GM23338 (cell line): ENCODE results near the gene GNLY.

Experiments
- CREB1 ChIP-seq: fragments of 250-450 bp; sonication (Bioruptor Pico); IDR thresholded peaks from 2 replicates; pipeline ENCODE4 v1.5.0; 2020; ENCODE audit warnings: low read depth, mild to moderate bottlenecking, moderate library complexity
- EZH2 ChIP-seq: fragments of 200-600 bp; sonication (generic); IDR thresholded peaks from one replicate; pipeline ENCODE4 v1.8.0; 2017; ENCODE audit warnings: antibody characterized with exemption, mild to moderate bottlenecking, low read depth; ENCODE audit not compliant: unreplicated experiment
- EZH2phosphoT487 ChIP-seq: fragments of 200-600 bp; sonication (generic); IDR thresholded peaks from one replicate; pipeline ENCODE4 v1.8.1; 2018; ENCODE audit warnings: antibody characterized with exemption; ENCODE audit not compliant: unreplicated experiment
- JUNB ChIP-seq: IDR thresholded peaks from one replicate; pipeline ENCODE4 v1.6.1; 2016; ENCODE audit warnings: antibody characterized with exemption; ENCODE audit not compliant: unreplicated experiment
- NANOG ChIP-seq: IDR thresholded peaks from 2 replicates; pipeline ENCODE4 v1.6.1; 2016; ENCODE audit warnings: antibody characterized with exemption, borderline replicate concordance
- POLR2AphosphoS5 ChIP-seq: IDR thresholded peaks from 2 replicates; pipeline ENCODE4 v1.6.1; 2016; ENCODE audit warnings: antibody characterized with exemption, low read depth
- STAT1 ChIP-seq: IDR thresholded peaks from one replicate; pipeline ENCODE4 v1.6.1; 2016; ENCODE audit warnings: antibody characterized with exemption; ENCODE audit not compliant: unreplicated experiment
- ZNF114 ChIP-seq: fragments of 250-450 bp; sonication (Bioruptor Pico); IDR thresholded peaks from 2 replicates; pipeline ENCODE4 v1.5.0; 2020; ENCODE audit warnings: mild to moderate bottlenecking, moderate library complexity
- ZNF331 ChIP-seq: fragments of 250-450 bp; sonication (Bioruptor Pico); IDR thresholded peaks from 2 replicates; pipeline ENCODE4 v1.5.0; 2020; ENCODE audit warnings: low read depth, mild to moderate bottlenecking, moderate library complexity
- TF ChIP-seq, protein P1 (sequence below), 2 experiments: fragments of 200-600 bp in 1 of 2; sonication (generic) in 1 of 2; conservative IDR thresholded peaks; 2 replicates each; pipeline versions ENCODE4 v1.5.1 to v1.6.1; 2016 to 2017; ENCODE audit warnings: antibody characterized with exemption in 2 of 2, low read depth in 2 of 2, mild to moderate bottlenecking in 2 of 2, moderate library complexity in 1 of 2
- TF ChIP-seq, protein P2 (sequence below): IDR thresholded peaks from one replicate; pipeline ENCODE4 v1.6.1; 2018; ENCODE audit warnings: antibody characterized with exemption; ENCODE audit not compliant: unreplicated experiment
- TF ChIP-seq, protein P3 (sequence below): IDR thresholded peaks from 2 replicates; pipeline ENCODE4 v1.6.1; 2016; ENCODE audit warnings: antibody characterized with exemption
- TF ChIP-seq, protein P4 (sequence below): fragments of 250-450 bp; sonication (Bioruptor Pico); IDR thresholded peaks from 2 replicates; pipeline ENCODE4 v1.5.0; 2020; ENCODE audit warnings: mild to moderate bottlenecking, moderate library complexity

DNA sequence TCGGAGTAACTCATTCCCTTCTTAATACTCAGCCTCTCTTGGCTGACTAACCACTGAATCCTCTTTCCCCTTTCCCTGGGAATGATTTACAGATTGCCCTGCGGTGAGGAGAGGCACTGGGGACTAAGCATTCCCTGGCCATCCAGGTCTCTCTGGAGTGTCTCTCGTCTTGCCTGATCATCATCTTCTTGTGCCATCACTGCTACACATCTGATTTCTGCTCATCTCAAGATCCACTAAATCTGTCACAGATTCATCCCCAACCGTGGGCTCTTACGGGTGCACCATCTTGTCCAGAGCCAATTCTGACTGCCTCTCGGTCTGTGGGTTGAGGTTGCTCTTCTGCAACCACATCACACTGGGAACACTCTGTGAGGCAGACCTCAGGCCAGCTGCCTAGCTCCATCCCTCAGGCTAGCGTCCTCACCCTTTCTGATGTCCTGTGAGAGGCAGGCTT is 38.2 kb upstream of the GNLY start:
- TF ChIP-seq, protein P1, sequence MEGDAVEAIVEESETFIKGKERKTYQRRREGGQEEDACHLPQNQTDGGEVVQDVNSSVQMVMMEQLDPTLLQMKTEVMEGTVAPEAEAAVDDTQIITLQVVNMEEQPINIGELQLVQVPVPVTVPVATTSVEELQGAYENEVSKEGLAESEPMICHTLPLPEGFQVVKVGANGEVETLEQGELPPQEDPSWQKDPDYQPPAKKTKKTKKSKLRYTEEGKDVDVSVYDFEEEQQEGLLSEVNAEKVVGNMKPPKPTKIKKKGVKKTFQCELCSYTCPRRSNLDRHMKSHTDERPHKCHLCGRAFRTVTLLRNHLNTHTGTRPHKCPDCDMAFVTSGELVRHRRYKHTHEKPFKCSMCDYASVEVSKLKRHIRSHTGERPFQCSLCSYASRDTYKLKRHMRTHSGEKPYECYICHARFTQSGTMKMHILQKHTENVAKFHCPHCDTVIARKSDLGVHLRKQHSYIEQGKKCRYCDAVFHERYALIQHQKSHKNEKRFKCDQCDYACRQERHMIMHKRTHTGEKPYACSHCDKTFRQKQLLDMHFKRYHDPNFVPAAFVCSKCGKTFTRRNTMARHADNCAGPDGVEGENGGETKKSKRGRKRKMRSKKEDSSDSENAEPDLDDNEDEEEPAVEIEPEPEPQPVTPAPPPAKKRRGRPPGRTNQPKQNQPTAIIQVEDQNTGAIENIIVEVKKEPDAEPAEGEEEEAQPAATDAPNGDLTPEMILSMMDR (conservative IDR thresholded peaks at IDR 0.05; ENCODE audit: low read depth in 2 of 2): no peak
- TF ChIP-seq EZH2 (no peak), CREB1 (no peak), POLR2AphosphoS5 (no peak), EZH2phosphoT487 (no peak), NANOG (no peak), JUNB (no peak), ZNF114 (CRISPR knock-in tag) (no peak), STAT1 (no peak), ZNF331 (CRISPR knock-in tag) (no peak)
- TF ChIP-seq, protein P2, sequence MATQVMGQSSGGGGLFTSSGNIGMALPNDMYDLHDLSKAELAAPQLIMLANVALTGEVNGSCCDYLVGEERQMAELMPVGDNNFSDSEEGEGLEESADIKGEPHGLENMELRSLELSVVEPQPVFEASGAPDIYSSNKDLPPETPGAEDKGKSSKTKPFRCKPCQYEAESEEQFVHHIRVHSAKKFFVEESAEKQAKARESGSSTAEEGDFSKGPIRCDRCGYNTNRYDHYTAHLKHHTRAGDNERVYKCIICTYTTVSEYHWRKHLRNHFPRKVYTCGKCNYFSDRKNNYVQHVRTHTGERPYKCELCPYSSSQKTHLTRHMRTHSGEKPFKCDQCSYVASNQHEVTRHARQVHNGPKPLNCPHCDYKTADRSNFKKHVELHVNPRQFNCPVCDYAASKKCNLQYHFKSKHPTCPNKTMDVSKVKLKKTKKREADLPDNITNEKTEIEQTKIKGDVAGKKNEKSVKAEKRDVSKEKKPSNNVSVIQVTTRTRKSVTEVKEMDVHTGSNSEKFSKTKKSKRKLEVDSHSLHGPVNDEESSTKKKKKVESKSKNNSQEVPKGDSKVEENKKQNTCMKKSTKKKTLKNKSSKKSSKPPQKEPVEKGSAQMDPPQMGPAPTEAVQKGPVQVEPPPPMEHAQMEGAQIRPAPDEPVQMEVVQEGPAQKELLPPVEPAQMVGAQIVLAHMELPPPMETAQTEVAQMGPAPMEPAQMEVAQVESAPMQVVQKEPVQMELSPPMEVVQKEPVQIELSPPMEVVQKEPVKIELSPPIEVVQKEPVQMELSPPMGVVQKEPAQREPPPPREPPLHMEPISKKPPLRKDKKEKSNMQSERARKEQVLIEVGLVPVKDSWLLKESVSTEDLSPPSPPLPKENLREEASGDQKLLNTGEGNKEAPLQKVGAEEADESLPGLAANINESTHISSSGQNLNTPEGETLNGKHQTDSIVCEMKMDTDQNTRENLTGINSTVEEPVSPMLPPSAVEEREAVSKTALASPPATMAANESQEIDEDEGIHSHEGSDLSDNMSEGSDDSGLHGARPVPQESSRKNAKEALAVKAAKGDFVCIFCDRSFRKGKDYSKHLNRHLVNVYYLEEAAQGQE: no peak
- TF ChIP-seq, protein P3, sequence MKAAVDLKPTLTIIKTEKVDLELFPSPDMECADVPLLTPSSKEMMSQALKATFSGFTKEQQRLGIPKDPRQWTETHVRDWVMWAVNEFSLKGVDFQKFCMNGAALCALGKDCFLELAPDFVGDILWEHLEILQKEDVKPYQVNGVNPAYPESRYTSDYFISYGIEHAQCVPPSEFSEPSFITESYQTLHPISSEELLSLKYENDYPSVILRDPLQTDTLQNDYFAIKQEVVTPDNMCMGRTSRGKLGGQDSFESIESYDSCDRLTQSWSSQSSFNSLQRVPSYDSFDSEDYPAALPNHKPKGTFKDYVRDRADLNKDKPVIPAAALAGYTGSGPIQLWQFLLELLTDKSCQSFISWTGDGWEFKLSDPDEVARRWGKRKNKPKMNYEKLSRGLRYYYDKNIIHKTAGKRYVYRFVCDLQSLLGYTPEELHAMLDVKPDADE: no peak
- TF ChIP-seq, protein P4, sequence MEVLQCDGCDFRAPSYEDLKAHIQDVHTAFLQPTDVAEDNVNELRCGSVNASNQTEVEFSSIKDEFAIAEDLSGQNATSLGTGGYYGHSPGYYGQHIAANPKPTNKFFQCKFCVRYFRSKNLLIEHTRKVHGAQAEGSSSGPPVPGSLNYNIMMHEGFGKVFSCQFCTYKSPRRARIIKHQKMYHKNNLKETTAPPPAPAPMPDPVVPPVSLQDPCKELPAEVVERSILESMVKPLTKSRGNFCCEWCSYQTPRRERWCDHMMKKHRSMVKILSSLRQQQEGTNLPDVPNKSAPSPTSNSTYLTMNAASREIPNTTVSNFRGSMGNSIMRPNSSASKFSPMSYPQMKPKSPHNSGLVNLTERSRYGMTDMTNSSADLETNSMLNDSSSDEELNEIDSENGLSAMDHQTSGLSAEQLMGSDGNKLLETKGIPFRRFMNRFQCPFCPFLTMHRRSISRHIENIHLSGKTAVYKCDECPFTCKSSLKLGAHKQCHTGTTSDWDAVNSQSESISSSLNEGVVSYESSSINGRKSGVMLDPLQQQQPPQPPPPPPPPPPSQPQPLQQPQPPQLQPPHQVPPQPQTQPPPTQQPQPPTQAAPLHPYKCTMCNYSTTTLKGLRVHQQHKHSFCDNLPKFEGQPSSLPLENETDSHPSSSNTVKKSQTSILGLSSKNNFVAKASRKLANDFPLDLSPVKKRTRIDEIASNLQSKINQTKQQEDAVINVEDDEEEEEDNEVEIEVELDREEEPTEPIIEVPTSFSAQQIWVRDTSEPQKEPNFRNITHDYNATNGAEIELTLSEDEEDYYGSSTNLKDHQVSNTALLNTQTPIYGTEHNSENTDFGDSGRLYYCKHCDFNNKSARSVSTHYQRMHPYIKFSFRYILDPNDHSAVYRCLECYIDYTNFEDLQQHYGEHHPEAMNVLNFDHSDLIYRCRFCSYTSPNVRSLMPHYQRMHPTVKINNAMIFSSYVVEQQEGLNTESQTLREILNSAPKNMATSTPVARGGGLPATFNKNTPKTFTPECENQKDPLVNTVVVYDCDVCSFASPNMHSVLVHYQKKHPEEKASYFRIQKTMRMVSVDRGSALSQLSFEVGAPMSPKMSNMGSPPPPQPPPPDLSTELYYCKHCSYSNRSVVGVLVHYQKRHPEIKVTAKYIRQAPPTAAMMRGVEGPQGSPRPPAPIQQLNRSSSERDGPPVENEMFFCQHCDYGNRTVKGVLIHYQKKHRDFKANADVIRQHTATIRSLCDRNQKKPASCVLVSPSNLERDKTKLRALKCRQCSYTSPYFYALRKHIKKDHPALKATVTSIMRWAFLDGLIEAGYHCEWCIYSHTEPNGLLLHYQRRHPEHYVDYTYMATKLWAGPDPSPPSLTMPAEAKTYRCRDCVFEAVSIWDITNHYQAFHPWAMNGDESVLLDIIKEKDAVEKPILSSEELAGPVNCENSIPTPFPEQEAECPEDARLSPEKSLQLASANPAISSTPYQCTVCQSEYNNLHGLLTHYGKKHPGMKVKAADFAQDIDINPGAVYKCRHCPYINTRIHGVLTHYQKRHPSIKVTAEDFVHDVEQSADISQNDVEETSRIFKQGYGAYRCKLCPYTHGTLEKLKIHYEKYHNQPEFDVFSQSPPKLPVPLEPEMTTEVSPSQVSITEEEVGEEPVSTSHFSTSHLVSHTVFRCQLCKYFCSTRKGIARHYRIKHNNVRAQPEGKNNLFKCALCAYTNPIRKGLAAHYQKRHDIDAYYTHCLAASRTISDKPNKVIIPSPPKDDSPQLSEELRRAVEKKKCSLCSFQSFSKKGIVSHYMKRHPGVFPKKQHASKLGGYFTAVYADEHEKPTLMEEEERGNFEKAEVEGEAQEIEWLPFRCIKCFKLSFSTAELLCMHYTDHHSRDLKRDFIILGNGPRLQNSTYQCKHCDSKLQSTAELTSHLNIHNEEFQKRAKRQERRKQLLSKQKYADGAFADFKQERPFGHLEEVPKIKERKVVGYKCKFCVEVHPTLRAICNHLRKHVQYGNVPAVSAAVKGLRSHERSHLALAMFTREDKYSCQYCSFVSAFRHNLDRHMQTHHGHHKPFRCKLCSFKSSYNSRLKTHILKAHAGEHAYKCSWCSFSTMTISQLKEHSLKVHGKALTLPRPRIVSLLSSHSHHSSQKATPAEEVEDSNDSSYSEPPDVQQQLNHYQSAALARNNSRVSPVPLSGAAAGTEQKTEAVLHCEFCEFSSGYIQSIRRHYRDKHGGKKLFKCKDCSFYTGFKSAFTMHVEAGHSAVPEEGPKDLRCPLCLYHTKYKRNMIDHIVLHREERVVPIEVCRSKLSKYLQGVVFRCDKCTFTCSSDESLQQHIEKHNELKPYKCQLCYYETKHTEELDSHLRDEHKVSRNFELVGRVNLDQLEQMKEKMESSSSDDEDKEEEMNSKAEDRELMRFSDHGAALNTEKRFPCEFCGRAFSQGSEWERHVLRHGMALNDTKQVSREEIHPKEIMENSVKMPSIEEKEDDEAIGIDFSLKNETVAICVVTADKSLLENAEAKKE (CRISPR knock-in tag): no peak
